RKO (cell line): ENCODE data around the gene SLC9A5.

Experiments
- DNase-seq: peaks from one replicate; pipeline ENCODE4 v3.0.0-alpha.2; 2016; ENCODE audit warnings: low spot score

The SLC9A5 gene

GRCh38 chr16:67213197-67214019 lies 35.4 kb upstream of the SLC9A5 start:
- DNase-seq = no peak

GRCh38 chr16:67215706-67216105 lies 33.1 kb upstream of the SLC9A5 start:
- DNase-seq = no peak

- DNase-seq = no peak
Observed at GRCh38 chr16:67216612-67217490, 31.9 kb upstream of the SLC9A5 start.

GRCh38 chr16:67223992-67224391 lies 24.8 kb upstream of the SLC9A5 start:
- DNase-seq = no peak

- no peak for DNase-seq
Observed at GRCh38 chr16:67226295-67226803, 22.4 kb upstream of the SLC9A5 start.

GRCh38 chr16:67226804-67227566 lies 21.8 kb upstream of the SLC9A5 start, which contains the start of gene TMEM208:
Gene TMEM208, plus strand, starts transcription at chr16:67227130. Its CDS starts 89 bp downstream, at chr16:67227219.
- DNase-seq = peak; percentile 97

- DNase-seq = no peak
Observed at GRCh38 chr16:67227567-67227921, 21.2 kb upstream of the SLC9A5 start.

GRCh38 chr16:67228034-67228785 lies 20.6 kb upstream of the SLC9A5 start:
- no peak for DNase-seq

- DNase-seq = no peak
Observed at GRCh38 chr16:67228905-67229304, 19.9 kb upstream of the SLC9A5 start.

GRCh38 chr16:67229906-67230808 lies 18.6 kb upstream of the SLC9A5 start:
- no peak for DNase-seq

GRCh38 chr16:67230809-67231660 lies 17.7 kb upstream of the SLC9A5 start:
- DNase-seq = no peak

GRCh38 chr16:67233596-67233995 lies 15.2 kb upstream of the SLC9A5 start:
- DNase-seq = no peak

GRCh38 chr16:67234180-67234597 lies 14.6 kb upstream of the SLC9A5 start:
- DNase-seq = no peak

GRCh38 chr16:67235816-67236562 lies 12.8 kb upstream of the SLC9A5 start:
- DNase-seq = no peak

GRCh38 chr16:67236563-67237395 lies 12.0 kb upstream of the SLC9A5 start:
- peak; percentile 54 for DNase-seq

GRCh38 chr16:67237396-67238277 lies 11.1 kb upstream of the SLC9A5 start:
- DNase-seq = no peak

GRCh38 chr16:67238278-67238575 lies 10.6 kb upstream of the SLC9A5 start:
- no peak for DNase-seq
